Right ventricle myocardium superior (tissue), 1 donor: ENCODE results near the gene LGALS14. TPM values are rescaled to one million over a fixed set of nuclear protein-coding genes. Genes with fewer than 3 reads are reported as not detected.
"Not testable (repeated sequence)": the region's sequence is repeated elsewhere in the genome, so short reads cannot be mapped to it uniquely, and the experiment has no call there.

Experiments
- ATAC-seq: fragments of 200-7000 bp; cut with Tn5 transposase; one replicate; pipeline ENCODE4 v1.9.1; 2020; ENCODE audit warnings: mild to moderate bottlenecking; ENCODE audit not compliant: poor library complexity
- DNase-seq: peaks from one replicate; pipeline ENCODE4 v3.0.0-alpha.2; 2020
- intact Hi-C: fragments of 100-400 bp; cut with DNase I; formaldehyde crosslinking; loops from one replicate; pipeline ENCODE4 v1.11.2; 2022
- long read RNA-seq: library from polyadenylated mRNA; unstranded; transcript quantifications from one replicate; pipeline ENCODE4 v2.0.0, GENCODE V29; 2021
- total RNA-seq: library from RNA; stranded (reverse); fragmentation: NEBNext Ultra II Directional; extraction: Animal tissue kit (Norgen Biotek cat#: 25700); gene quantifications from one replicate; pipeline ENCODE4 v1.2.1, GENCODE V29; 2021
- donor health status: DM: no; HTN: yes; CAD: no; lungs with severe emphysema.

LGALS14 gene
- not detected for total RNA-seq
- long read RNA-seq, result 0 reads

DNA sequence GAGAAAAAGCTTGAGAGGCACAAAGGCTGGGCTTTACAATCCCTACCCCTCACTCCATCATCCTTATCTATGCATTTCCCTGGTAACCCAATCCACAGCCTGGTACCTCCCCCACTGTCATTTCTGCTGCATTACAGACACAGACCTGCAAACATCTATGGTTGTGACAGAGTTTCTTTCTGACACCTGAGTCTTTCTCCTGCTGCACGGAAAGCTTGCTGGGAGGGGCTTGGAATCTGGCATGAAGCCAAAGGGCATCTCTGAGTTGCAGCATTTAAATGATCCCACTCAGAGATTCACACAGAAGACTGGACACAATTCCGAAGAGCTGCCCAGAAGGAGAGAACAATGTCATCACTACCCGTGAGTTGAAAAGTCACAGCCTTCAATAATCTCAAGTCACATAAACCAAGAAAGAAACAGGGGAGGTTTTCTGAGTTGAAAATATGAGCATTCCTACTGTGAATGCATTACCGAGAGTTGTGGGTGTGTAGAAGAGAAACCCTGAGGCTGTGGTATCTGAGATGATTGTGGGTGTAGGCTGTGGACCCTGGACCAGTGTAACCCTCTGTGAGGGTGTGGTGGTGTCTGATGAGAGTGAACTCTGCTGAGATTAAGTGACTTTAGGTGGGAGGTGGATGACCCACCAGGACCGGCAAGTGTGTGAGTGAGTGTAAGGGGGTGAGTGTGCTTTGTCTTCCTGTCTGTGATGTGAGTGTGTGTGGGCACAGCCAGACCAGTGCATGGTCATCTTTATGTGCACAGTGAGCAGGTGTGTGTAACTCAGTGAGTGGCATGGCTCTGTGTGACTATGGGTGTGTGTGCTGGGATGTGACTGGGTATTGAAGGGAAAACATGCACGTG lies at the start of gene LGALS14:
Gene LGALS14, plus strand, starts transcription at position 301 of the 864 bp plus-strand sequence. Its CDS starts 48 bp downstream, at position 349.
- ATAC-seq (no peak), DNase-seq (no peak)
- intact Hi-C loops, result no loop called here

DNA sequence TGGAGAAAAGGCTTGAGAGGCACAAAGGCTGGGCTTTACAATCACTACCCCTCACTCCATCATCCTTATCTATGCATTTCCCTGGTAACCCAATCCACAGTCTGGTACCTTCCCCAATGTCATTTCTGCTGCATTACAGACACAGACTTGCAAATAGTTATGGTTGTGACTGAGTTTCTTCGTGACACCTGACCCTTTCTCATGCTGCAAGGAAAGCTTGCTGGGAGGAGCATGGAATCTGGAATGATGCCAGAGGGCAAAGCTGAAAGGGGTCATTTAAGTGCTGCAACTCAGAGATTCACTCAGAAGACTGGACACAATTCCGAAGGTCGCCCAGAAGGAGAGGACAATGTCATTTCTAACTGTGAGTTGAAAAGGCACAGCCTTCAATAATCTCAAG lies 48.7 kb upstream of the LGALS14 start, which contains the start of gene LGALS16:
Gene LGALS16, plus strand, starts transcription at position 301 of the 400 bp plus-strand sequence. Its CDS starts 49 bp downstream, at position 350.
- intact Hi-C loops, result no loop called here
- DNase-seq, result no peak
- ATAC-seq, result no peak

- DNase-seq, result no peak
- ATAC-seq, result no peak
- intact Hi-C loops, result no loop called here
Measured at GRCh38 chr19:39659791-39660190, 44.5 kb upstream of the LGALS14 start.

DNA sequence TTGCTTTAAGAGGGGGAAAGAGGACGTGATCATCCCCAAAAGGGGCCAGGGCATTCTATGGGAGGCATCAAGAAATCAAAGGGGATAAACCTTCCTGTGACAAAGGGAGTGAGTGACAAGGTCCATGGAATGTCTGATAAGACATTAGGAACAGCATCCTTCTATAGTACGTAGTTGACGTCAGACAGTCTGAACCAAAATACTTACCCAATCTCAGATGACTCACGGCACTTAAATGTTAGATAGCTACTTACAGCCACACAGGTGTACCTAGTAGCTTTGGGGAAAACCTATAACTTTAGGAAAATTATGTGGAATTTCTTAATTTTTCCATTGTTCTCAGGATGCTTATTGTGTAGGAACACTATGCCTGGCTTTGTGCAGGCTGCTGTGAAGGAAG lies 43.6 kb upstream of the LGALS14 start:
- intact Hi-C loops, result no loop called here
- no peak for ATAC-seq
- DNase-seq, result no peak

DNA sequence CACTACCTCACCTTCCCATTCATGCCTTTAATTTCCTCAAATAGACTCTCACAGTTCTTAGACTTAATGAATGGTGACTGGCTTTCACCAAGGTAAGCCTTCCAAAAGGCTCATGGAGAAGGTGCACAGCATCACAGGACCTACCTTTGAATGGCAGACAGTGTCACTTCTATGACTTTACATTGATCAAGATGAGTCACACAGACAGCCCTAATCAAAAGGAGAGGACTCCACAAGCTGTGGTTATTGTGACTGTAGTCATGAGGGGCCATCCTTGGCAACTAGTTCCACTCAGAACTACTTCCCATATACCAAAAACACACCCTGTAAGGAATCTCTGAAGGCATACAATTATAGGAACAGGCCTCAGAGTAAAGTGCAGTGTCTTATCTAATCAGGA lies 42.7 kb upstream of the LGALS14 start:
- intact Hi-C loops, result no loop called here
- DNase-seq (no peak), ATAC-seq (no peak)

DNA sequence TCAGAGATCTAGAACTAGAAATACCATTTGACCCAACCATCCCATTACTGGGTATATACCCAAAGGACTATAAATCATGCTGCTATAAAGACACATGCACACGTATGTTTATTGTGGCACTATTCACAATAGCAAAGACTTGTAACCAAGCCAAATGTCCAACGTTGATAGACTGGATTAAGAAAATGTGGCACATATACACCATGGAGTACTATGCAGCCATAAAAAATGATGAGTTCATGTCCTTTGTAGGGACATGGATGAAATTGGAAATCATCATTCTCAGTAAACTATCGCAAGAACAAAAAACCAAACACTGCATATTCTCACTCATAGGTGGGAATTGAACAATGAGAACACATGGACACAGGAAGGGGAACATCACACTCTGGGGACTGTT lies 34.4 kb upstream of the LGALS14 start:
- intact Hi-C loops, result loop anchor here (5.0 kb wide), 1 partner anchor 118 kb away; no protein-coding TSS in a partner anchor
- not testable (repeated sequence) for DNase-seq, ATAC-seq

DNA sequence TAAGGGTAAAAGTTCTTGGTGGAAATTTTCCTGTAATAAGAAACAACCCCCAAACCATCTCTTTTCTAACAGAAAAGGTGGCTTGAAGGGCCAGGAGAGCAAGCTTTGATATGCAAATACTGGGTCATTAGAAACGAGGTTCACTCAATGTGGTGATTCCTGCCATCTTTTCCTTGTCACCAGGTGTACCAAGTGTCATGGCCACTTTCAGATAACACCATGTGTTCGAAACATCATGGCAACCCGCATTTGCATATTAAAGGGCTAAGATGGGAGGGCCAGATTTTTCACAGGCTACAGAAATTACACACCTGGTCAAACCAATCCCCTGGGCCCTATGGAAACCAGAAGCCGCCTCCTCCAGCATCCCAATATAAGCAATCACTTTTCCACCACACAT lies 33.3 kb upstream of the LGALS14 start:
- intact Hi-C loops, result loop anchor here (5.0 kb wide), 1 partner anchor 119 kb away; no protein-coding TSS in a partner anchor
- DNase-seq (no peak), ATAC-seq (no peak)

DNA sequence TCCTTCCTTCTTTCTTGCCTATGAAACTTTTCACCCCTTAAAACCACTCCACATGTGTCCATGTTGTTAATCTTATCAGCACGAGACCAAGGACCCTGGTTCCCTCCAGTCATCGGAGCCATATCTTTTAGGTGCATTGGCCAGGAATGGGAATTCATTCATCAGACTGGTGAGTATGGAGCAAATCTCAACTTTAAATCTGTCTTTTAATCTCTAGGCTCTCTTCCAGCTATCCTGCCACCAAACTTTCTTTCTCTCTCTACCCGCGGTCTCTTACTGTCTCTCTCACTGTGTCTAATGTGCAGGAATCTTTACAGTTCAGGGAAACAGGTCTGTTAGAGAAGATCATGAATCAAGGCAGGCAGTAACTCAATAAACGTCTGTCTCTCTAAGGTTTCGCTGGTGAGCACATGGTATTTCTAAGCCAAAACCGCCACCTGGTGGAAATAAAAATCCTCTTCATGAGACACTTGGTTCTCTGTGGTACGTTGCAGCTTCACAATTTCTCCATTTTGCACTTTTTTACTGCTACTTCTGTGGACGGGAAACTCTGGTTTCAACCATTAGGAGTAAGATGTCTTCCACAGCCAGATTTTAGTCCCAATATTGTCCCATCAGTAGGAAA lies 32.4 kb upstream of the LGALS14 start:
- ATAC-seq (peak; percentile 72), DNase-seq (no peak)
- intact Hi-C loops, result loop anchor here (5.0 kb wide), 1 partner anchor 120 kb away; no protein-coding TSS in a partner anchor

DNA sequence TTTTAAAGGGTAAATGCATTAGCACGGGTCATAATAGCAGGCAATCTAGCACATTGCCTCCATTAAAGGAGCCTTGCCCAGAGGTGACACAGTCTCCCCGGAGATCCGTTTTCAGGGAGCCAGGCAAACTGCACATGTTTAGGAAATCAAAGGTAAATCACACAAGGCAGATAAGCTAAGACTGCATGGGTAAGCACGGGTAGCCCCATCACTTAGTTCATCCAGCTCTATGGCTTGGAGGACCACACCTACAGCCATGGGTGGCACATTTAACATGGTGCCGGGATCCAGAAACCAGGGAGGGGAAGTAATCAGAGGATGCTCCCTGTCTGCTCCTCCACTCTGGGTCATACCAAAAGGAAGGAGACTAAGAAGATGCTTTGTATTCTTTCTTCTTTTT lies 31.8 kb upstream of the LGALS14 start:
- DNase-seq (no peak), ATAC-seq (no peak)
- intact Hi-C loops, result loop anchor here (5.0 kb wide), 1 partner anchor 120 kb away; no protein-coding TSS in a partner anchor

GRCh38 chr19:39673862-39674261 lies 30.4 kb upstream of the LGALS14 start:
- not testable (repeated sequence) for ATAC-seq, DNase-seq
- intact Hi-C loops, result loop anchor here (5.0 kb wide), 1 partner anchor 122 kb away; no protein-coding TSS in a partner anchor

GRCh38 chr19:39676004-39676403 lies 28.3 kb upstream of the LGALS14 start:
- ATAC-seq (no peak), DNase-seq (no peak)
- intact Hi-C loops, result no loop called here

DNA sequence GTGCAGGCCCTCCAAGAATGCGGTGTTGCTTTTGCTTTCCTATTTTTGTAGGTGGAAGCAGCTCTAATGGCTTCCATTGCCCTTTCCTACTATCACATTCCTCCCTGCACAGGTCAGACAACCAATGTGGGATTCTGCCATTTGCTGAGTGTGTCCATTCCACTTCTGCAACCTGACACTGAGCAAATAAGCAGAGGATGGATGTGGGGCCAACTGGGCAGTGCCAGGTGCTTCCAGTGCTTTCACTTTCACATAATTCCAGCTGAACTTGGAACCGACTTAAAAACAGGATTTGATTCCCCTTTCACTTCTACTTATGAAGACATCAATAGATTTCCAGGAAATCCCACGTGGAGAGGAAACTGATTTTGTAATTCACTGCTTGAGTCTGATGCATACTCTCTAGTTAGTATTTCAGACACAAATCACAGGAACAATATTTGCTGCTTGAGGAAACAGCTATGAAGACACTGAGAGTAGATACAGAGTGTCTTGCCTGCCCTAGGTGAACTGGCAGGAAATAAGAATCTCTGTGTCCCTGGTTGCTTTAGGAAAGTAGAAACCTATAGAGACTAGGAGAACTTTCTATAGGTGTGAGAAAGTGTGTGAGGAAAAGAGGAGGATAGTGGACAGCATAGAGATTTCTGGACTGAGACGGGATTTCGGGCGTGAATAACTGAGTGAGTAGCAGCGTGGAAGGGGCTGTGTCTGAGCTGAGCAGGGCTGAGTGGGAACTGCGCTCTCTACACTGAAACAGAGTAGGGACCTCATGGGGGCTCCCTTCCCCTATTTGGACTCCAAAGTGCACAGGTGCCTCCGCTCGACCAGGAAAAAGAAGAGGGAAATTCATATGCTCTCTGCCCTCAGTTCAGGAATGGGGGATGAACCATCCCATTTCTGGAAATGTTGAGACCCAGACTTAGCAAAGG lies 26.1 kb upstream of the LGALS14 start:
- DNase-seq, result no peak
- peak; percentile 70 for ATAC-seq
- intact Hi-C loops, result no loop called here

GRCh38 chr19:39679056-39679790 lies 25.1 kb upstream of the LGALS14 start:
- ATAC-seq (peak; percentile 83), DNase-seq (no peak)
- intact Hi-C loops, result no loop called here

DNA sequence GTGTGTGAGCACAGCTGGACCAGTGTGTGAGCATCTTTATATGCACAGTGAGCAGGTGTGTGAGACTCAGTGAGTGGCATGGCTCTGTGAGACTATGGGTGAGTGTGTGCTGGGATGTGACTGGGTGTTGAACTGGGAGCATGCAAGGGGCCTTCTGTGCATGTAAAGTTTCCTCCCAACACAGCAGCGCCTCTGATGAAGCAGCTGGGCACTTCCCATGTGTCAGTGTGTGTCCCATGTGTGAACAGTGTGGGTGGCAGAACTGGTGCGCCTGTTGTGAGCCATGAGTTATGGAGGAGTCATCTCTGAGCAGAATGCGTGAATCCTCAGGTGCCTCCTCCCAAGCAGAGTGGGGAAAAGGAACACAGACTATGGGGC lies 24.5 kb upstream of the LGALS14 start:
- ATAC-seq (no peak), DNase-seq (no peak)
- intact Hi-C loops, result no loop called here

- no peak for DNase-seq
- intact Hi-C loops, result no loop called here
- ATAC-seq, result no peak
Measured at GRCh38 chr19:39680593-39680992, 23.7 kb upstream of the LGALS14 start.

DNA sequence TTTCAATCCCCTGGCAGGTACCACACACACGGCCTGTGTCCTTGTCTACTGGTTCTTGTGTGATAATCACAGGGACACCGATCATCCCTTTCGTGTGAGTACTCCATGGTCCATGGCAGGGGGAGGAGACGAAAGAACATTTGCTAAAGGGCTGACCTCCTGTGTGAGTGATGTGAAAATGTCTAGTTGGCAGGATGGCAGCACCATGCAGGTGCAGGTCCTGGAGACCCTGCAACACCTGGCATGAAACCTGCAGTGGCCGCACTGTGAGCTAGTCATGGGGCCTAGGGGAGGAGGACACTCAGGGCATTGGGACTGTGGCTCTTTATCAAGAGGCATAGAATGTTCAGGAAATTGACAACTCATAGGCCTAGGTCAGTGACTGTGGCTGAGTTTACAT lies 22.9 kb upstream of the LGALS14 start:
- intact Hi-C loops, result no loop called here

DNA sequence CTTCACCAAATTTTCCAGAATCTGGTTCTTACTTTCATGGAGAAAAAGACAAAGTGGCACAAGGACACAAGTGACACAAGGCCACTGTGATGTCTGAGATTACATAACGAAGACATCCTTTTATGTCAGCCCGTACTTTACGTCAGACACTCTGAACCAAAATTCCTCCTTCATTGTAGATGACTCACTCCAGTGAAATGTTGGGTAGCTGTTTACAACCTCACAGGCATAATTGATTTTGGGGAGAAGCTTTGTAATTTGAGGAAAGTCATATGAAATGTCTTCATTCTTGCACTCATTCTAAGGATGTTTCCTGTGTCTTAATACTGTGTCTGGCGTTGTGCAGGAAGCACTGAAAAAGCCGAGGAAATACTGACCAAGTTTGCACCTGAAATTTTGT lies 20.0 kb upstream of the LGALS14 start:
- no peak for ATAC-seq
- intact Hi-C loops, result no loop called here

More for the DNA sequence above, 22.9 kb upstream of the LGALS14 start:
- DNase-seq, result no peak
- no peak for ATAC-seq

GRCh38 chr19:39686739-39687138 lies 17.5 kb upstream of the LGALS14 start:
- DNase-seq, result no peak
- ATAC-seq, result no peak
- intact Hi-C loops, result no loop called here

More for the DNA sequence above, 20.0 kb upstream of the LGALS14 start:
- DNase-seq, result no peak
